ENCODE results near the gene CLTB.

CLTB gene

DNA sequence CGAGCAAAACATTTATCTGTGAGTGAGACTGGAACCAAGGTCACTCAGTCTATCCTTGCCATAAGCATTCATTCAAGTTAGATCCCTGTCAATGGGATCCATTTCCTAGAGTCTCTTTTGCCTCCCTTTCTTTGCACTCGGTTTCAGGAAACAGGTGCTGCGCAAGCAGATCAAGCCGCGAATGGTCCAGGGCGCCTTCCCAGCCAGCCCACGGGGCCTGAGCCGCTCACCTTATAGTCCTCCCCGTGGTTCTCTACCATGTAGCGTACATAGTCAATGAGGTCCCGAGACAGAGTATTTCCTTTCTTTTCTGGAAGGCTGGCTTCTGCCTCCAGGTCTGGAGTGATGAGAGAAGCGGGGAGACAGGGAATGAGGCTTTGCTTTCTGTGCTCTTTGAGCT is 31.3 kb downstream of the CLTB start:
- TF ChIP-seq TAF1 (IDR thresholded peaks at IDR 0.05; ENCODE audit: borderline replicate concordance, low read depth, low read length) = no peak
- TF ChIP-seq POLR2A (IDR thresholded peaks at IDR 0.05; ENCODE audit: low read depth, low read length) = no peak
- no peak for TF ChIP-seq POLR2AphosphoS5 (IDR thresholded peaks at IDR 0.05; ENCODE audit: low read depth, low read length)
- no peak for DNase-seq (ENCODE audit: insufficient read length)
- FAIRE-seq = no peak

DNA sequence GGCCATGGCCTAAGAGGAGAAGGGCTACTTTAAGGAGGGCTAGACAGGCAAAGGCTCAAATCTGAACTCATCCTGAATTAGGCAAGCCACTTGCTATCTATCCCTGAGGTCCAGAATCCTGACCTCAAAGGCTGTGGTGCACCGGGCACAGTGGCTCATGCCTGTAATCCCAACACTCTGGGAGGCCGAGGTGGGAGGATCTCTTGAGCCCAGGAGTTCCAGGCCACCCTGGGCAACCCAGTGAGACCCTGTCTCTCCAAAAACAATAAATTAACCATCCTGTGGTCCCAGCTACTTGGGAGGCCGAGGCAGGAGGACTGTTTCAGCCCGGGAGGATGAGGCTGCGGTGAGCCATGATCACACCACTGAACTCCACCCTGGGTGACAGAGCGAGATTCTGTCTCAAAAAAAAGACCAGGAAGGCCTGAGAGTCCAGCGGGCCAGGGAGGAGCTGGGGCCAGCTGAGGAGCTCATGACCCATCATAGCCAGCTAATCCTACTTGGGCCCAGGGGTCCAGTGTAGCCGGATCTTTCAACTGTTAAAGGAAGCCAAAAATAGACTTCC is 31.9 kb downstream of the CLTB start:
- FAIRE-seq (no peak), DNase-seq (ENCODE audit: insufficient read length) (no peak)
- no peak for TF ChIP-seq POLR2A (IDR thresholded peaks at IDR 0.05; ENCODE audit: low read depth, low read length)
- no peak for TF ChIP-seq TAF1 (IDR thresholded peaks at IDR 0.05; ENCODE audit: borderline replicate concordance, low read depth, low read length)
- no peak for TF ChIP-seq POLR2AphosphoS5 (IDR thresholded peaks at IDR 0.05; ENCODE audit: low read depth, low read length)

DNA sequence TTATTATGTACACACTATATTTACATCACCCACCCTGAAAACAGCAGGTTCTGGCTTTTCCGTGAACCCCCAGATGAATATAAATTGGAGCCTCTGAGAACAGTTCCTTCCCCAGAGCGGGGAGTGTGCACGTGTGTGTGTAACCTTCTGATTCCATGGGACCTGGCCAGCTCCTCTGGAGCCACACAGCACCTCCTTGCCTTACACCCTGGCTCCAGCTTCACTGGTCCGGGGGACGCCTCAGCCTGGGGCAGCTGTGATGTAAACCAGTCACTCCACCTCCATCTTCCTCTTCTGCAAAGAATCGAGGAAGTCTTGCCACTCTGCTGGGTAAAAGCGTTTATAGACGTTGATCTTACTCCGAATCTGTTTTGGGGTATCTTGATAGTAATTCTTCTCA is 32.4 kb downstream of the CLTB start:
- FAIRE-seq (no peak), DNase-seq (ENCODE audit: insufficient read length) (no peak)
- TF ChIP-seq POLR2AphosphoS5 (IDR thresholded peaks at IDR 0.05; ENCODE audit: low read depth, low read length) (no peak), POLR2A (IDR thresholded peaks at IDR 0.05; ENCODE audit: low read depth, low read length) (no peak), TAF1 (IDR thresholded peaks at IDR 0.05; ENCODE audit: borderline replicate concordance, low read depth, low read length) (no peak)

DNA sequence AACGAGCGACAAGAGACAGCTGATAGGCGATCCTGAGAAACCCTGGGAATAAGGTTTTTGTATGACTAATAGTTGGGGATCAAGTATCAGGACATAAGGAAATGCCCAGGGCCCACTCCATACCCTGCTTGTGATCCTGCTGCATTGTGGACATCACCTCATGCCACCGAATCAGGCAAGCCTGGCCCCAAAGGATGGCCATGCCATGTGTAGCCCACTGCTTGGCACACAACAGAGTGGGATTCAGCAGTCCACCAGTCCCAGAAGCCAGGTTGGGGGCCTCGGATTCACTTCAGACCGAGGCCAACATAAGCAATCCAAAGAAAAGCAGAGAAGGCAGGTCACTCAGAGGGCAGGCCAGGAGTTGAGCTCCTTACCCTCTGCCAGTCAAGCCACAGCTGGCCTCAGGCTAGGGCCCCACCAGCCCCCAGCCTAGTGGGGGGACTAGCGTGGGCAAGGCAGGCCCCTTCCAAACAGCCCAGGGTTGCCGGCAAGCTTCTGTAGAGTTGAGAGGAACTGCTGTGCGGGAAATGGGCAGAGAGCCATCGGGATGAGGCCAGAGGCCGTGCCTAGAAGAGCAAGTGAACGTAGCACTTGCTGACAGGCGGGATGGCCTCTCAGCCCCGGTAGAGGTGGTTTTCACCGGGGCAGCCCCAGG is 33.0 kb downstream of the CLTB start:
- TF ChIP-seq POLR2A (IDR thresholded peaks at IDR 0.05; ENCODE audit: low read depth, low read length) (no peak; the same call in 1 of the 2 replicates), POLR2AphosphoS5 (IDR thresholded peaks at IDR 0.05; ENCODE audit: low read depth, low read length) (peak; percentile 62; the same call in 1 of the 2 replicates)
- no peak for FAIRE-seq

DNA sequence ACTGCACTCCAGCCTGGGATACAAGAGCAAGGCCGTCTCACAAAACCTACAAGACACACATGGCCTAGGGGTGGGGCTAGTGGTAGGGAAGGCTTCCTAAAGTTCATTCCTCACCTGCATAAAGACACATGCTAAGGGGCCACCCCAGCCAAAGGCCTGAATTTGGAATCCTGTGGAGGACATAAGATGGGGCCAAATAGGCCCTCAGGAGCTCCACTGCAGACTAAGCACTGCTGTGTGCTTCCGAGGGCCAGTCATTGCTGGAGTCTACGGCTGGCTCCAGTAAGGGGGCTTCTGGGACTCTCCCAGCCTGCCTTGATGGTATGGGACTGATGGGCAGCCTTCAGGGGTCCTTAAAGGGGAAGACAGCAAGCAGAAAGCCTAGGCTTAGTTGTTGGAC is 33.6 kb downstream of the CLTB start:
- DNase-seq (ENCODE audit: insufficient read length) (no peak), FAIRE-seq (no peak)
- TF ChIP-seq POLR2A (IDR thresholded peaks at IDR 0.05; ENCODE audit: low read depth, low read length) (no peak; the same call in 1 of the 2 replicates), POLR2AphosphoS5 (IDR thresholded peaks at IDR 0.05; ENCODE audit: low read depth, low read length) (no peak), TAF1 (IDR thresholded peaks at IDR 0.05; ENCODE audit: borderline replicate concordance, low read depth, low read length) (no peak)

More for the DNA sequence above, 33.0 kb downstream of the CLTB start:
- no peak for DNase-seq (ENCODE audit: insufficient read length)

DNA sequence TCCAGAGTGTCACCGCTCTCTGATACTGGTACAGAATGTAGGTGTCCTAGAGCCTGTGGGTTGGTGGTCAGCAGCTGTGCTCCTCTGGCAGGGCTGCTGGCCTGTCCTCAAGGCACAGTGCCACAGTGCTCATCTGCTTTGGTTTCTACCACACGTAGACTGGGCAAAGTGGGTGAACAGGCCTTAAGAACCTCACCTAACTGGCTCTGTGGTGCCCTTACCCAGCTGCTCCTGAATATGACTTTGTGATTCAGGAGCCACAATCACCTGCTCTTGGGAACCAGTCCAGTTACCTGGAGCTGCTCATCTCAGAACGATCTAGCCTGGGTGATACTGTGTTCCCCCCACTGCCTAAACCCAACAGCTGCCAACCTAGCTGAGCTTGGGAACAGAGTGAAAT is 34.4 kb downstream of the CLTB start:
- DNase-seq (ENCODE audit: insufficient read length) = no peak
- FAIRE-seq = no peak
- TF ChIP-seq POLR2A (IDR thresholded peaks at IDR 0.05; ENCODE audit: low read depth, low read length) (peak; percentile 44), POLR2AphosphoS5 (IDR thresholded peaks at IDR 0.05; ENCODE audit: low read depth, low read length) (no peak), TAF1 (IDR thresholded peaks at IDR 0.05; ENCODE audit: borderline replicate concordance, low read depth, low read length) (no peak)

DNA sequence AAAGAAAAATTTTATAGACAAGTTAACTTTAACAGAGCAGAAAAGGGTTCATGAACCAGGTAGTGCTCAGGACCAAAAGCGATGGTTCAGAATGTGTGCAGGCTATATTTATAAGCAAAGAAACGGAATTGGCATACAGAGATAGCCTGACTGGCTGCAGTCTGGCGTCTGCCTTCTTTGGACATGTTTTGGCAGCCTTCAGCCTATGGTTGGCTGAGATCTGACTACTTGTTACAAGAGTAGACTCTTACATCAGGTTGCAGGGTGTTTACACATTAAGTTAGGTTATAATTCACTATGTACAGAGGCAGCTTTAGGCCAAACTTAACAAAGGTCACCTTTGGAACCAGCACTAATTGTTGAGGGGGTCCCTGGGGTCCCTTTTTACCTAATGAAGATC is 34.9 kb downstream of the CLTB start:
- DNase-seq (ENCODE audit: insufficient read length) (no peak), FAIRE-seq (no peak)
- no peak for TF ChIP-seq POLR2A (IDR thresholded peaks at IDR 0.05; ENCODE audit: low read depth, low read length)
- TF ChIP-seq POLR2AphosphoS5 (IDR thresholded peaks at IDR 0.05; ENCODE audit: low read depth, low read length) = no peak
- no peak for TF ChIP-seq TAF1 (IDR thresholded peaks at IDR 0.05; ENCODE audit: borderline replicate concordance, low read depth, low read length)

DNA sequence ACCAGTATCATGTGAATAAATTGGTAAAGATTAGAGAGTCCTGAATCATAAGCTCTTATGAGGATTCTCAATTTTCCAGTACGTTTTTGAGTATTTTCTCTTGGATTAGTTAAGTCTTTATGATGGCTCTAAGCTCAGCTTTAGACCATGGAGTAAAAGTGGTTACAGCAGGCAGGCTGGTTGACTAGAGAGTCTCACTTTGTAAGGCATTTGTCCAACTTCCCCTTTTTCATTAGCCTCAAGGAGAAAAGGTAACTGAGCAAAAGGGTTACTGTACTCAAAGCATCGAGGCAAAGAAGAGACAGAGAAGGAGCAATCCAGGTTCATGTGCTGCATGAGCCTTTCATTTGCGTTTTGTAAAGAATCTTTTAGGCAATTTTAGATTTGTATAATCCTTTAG is 36.5 kb downstream of the CLTB start:
- DNase-seq (ENCODE audit: insufficient read length) = no peak
- TF ChIP-seq POLR2AphosphoS5 (IDR thresholded peaks at IDR 0.05; ENCODE audit: low read depth, low read length) = no peak
- no peak for TF ChIP-seq POLR2A (IDR thresholded peaks at IDR 0.05; ENCODE audit: low read depth, low read length)
- TF ChIP-seq TAF1 (IDR thresholded peaks at IDR 0.05; ENCODE audit: borderline replicate concordance, low read depth, low read length) = no peak
- no peak for FAIRE-seq

DNA sequence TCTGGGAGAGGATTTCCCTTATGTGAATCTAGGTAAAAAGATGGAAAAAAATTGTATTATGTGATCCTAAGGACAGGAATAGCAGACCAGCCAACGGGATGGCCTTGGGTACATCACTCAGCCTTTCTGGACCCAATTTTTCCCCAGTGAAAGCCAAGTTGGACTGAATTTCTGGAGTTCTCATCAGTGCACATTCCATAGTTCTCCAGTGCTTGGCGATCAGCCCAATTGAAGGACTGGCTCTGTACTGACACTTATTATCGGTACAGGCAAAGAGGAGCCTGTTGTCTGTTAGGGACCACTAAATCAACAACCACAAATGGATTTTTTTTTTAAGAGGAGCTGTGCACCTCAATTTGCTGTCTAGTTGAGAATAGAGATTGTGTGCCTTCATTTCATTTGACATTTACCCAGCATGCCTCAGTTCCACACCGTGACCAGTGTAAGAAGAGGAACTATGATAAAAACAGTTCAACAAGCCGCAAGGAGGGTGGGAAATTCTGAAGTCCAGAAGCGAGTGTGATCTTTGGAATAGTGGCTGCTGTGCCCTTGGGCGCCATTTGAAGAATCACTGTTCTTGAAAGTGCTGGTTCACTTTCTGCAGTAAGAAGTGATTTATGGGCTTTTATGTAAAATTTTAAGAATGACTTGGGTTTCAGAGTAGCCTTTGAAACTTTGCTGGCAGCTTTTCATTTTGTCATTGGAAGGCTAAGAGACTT is 43.1 kb downstream of the CLTB start:
- TF ChIP-seq TAF1 (IDR thresholded peaks at IDR 0.05; ENCODE audit: borderline replicate concordance, low read depth, low read length) (no peak), POLR2AphosphoS5 (IDR thresholded peaks at IDR 0.05; ENCODE audit: low read depth, low read length) (no peak), POLR2A (IDR thresholded peaks at IDR 0.05; ENCODE audit: low read depth, low read length) (no peak)
- DNase-seq (ENCODE audit: insufficient read length) (no peak), FAIRE-seq (no peak)

DNA sequence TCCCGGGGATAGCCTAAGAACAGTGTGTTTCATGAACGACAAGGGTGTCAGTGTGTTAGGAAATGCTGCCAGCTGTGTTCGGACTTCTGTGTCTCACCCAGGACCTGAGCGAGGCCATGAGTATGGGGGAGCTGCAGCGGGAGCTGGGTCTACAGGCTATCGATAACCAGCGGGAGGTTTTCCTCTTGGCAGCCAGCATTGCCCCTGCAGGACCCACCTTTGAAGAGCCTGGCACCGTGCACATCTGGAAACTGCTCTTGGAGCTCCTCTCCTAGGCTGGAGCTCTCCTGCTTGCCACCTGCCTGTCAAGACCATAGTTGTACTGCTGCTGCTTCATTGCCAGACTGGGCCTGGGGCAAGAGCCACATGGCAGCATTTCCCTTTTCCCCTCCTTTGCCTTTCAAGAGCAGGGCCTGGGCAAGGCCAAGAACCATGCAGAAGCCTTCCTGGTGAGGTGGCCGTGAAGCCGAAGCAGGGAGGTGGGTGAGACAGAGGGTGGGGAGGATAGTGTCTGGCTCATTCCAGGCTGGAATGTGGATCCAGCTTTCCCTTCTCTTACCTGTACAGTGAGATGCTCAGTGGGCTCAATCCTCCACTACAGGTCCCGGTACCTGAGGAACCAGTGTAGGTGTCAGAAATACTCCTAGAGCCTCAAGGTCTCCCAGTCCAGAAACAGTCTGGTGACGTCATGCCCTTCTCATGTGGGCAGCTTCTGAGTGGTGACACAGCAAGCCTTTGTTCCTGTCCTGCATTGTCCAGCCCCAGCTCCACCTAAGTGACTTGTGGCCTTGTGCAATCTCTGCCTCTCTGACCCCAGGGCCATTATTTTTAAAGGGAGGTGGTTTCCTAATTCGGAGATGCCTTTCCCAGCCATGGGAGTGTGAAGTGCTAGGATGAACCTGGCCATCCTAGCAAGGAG is 44.5 kb downstream of the CLTB start:
- no peak for DNase-seq (ENCODE audit: insufficient read length)
- FAIRE-seq = no peak
- no peak for TF ChIP-seq TAF1 (IDR thresholded peaks at IDR 0.05; ENCODE audit: borderline replicate concordance, low read depth, low read length)
- no peak for TF ChIP-seq POLR2AphosphoS5 (IDR thresholded peaks at IDR 0.05; ENCODE audit: low read depth, low read length)
- TF ChIP-seq POLR2A (IDR thresholded peaks at IDR 0.05; ENCODE audit: low read depth, low read length) = no peak

All from GM12892 (cell line).